Heart left ventricle (tissue), 13 donors: ENCODE data around the gene HS6ST3.

Source experiments
- POLR2A ChIP-seq, 2 donors: fragments of 450-650 bp; IDR thresholded peaks; one replicate each; pipeline ENCODE4 v1.6.1; 2017; ENCODE audit warnings: antibody characterized with exemption in 2 of 2, mild to moderate bottlenecking in 2 of 2, moderate library complexity in 2 of 2
- TF ChIP-seq, protein P1 (sequence below), 12 donors: fragments of 200-600 bp; sonication (generic) in 4 of 12; IDR thresholded peaks; one replicate each; pipeline versions ENCODE4 v1.5.0 to v1.8.0; 2018 to 2022; ENCODE audit warnings: antibody characterized with exemption in 12 of 12, mild to moderate bottlenecking in 5 of 12
- donor health status: ischemic (EF 13 %, LVEDD 7.1; RV severe dilation, severe dysfunction).
- donor health status: DM: no; HTN: yes; CAD: no.
- donor health status: DM: no; HTN: no; CAD: no.
- donor health status: ischemic (EF 25% LVEDD 6.9; RV normal size, moderate dysfunction).
- donor health status: ischemic (EF 25% LVEDD 5.7; RV mildly dilated, moderate dysfunction).
- donor health status: ischemic (EF 35%, LVEDD 5.7; RV mildly dilated, moderate dysfunction).
- donor health status: nonischemic (EF 11% LVEDD 7.7; RV severe dilation, severe dysfunction).
- donor health status: DM: yes; HTN: yes; CAD: no.
- donor health status: PGD.
- donor health status: ischemic (EF 29% LVEDD 5.4; RV normal size, mild dysfunction).
- donor health status: nonischemic (EF 23%, LVEDD 6.1; RV moderate dilation, normal function).

DNA sequence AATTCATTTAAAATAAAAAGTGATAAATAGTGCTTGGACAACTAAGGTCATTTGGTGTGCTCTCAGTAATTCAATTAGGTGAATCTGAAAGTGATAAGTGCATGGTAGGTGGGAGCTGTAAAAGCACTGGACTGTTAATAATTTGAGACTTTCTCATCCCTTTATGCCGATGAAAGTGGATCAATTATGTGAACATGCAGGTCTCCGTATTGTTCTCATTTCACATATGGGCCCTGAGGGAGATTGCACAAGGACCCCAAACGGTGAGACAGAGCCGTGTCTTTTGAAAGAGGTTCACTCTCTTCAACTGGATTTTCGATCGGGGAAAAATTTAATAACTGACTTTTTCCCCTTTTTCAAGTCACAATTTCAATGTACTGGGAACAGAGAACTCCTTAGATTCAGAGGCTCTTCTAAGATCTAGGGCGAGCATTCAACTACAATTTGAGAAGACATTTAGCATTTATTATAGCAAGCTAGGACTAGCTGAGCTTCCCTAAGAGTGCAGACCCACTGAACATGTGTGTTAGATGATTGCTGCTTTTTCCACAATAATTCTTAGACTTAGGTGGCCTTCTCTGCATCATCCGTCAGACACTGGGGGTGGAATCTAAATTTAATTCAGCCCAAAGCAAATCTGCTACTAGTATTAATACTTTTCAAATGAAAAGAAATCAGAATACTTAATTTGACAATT is 556.8 kb downstream of the HS6ST3 start:
- no peak for TF ChIP-seq POLR2A (IDR thresholded peaks at IDR 0.05)
- TF ChIP-seq, protein P1, sequence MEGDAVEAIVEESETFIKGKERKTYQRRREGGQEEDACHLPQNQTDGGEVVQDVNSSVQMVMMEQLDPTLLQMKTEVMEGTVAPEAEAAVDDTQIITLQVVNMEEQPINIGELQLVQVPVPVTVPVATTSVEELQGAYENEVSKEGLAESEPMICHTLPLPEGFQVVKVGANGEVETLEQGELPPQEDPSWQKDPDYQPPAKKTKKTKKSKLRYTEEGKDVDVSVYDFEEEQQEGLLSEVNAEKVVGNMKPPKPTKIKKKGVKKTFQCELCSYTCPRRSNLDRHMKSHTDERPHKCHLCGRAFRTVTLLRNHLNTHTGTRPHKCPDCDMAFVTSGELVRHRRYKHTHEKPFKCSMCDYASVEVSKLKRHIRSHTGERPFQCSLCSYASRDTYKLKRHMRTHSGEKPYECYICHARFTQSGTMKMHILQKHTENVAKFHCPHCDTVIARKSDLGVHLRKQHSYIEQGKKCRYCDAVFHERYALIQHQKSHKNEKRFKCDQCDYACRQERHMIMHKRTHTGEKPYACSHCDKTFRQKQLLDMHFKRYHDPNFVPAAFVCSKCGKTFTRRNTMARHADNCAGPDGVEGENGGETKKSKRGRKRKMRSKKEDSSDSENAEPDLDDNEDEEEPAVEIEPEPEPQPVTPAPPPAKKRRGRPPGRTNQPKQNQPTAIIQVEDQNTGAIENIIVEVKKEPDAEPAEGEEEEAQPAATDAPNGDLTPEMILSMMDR (IDR thresholded peaks at IDR 0.05), result no peak
